ENCODE data around the gene MCOLN2. TPM values are rescaled to one million over a fixed set of nuclear protein-coding genes. Genes with fewer than 3 reads are reported as not detected.

Gene MCOLN2
- total RNA-seq, 2 experiments from 2014 or later = 51.8 to 60.6 TPM

Other genes starting within 250 kb of the MCOLN2 start
- under 1 TPM; 0.37 to 0.47 TPM for gene LPAR3, start 103.9 kb downstream of the MCOLN2 start, total RNA-seq
- 1 to 10 TPM; 1.1 to 2.2 TPM for gene MCOLN3, start 51.4 kb upstream of the MCOLN2 start, total RNA-seq
- 1 to 10 TPM; 1.4 to 2.2 TPM for gene SYDE2, start 203.9 kb upstream of the MCOLN2 start, total RNA-seq